GM12878 (cell line): ENCODE data around the gene TRIP6. TPM values are rescaled to one million over a fixed set of nuclear protein-coding genes. Genes with fewer than 3 reads are reported as not detected.

Experiments
- ATAC-seq: fragments of 200-7000 bp; cut with Tn5 transposase; 3 replicates; pipeline ENCODE4 v1.9.1; 2020; ENCODE audit warnings: mild to moderate bottlenecking, moderate library complexity
- BruUV-seq: library from RNA; stranded (reverse); fragments of 400-500 nt; replicated peaks from 2 replicates; lab custom pipeline; 2021; lab: Mats Ljungman, UMichigan
- CTCF ChIA-PET: fragments of 300-600 bp; sonication (Branson Sonifier 250); formaldehyde crosslinking; extraction: SDS; loops from one replicate; lab custom pipeline; 2021; ENCODE audit warnings: inconsistent platforms; lab: Yijun Ruan, JAX
- POLR2A ChIA-PET: fragments of 350-600 bp; formaldehyde crosslinking; extraction: SDS; loops from one replicate; lab custom pipeline; 2021; ENCODE audit warnings: inconsistent platforms; lab: Charles Lee
- RAD21 ChIA-PET: fragments of 300-600 bp; sonication (Branson Sonifier 250); formaldehyde crosslinking; loops from one replicate; lab custom pipeline; 2023; ENCODE audit warnings: antibody characterized with exemption; ENCODE audit not compliant: unreplicated experiment; lab: Charles Lee
- SMC1A ChIA-PET: fragments of 300-600 bp; sonication (Branson Sonifier 250); formaldehyde crosslinking; loops from one replicate; lab custom pipeline; 2023; ENCODE audit not compliant: unreplicated experiment, uncharacterized antibody; lab: Charles Lee
- DNase-seq: peaks from one replicate; pipeline ENCODE4 v3.0.0-alpha.2; 2011; ENCODE audit warnings: low read depth, low spot score
- FAIRE-seq: peaks from 3 replicates; lab custom pipeline; 2011; peaks lifted over from hg19 to GRCh38; lab: Jason Lieb, UNC
- H2AFZ ChIP-seq: 2 replicates; pipeline ENCODE4 v1.6.0; 2011; ENCODE audit warnings: low read depth, low read length, control low read depth; ENCODE audit not compliant: control insufficient read depth
- H3K27ac ChIP-seq: 2 replicates; pipeline ENCODE4 v1.5.1; 2011; ENCODE audit warnings: control low read depth; ENCODE audit not compliant: control insufficient read depth, insufficient read depth
- H3K27me3 ChIP-seq, 2 experiments: replicated peaks in 1 of 2; 2 replicates each; pipeline versions ENCODE4 v1.6.0 to v1.6.1; 2011; ENCODE audit warnings: low read length in 1 of 2; ENCODE audit not compliant: control insufficient read depth in 2 of 2, insufficient read depth in 2 of 2
- H3K36me3 ChIP-seq, 2 experiments: 2 replicates each; pipeline ENCODE4 v1.5.1; 2011; ENCODE audit warnings: low read length in 1 of 2; ENCODE audit not compliant: control insufficient read depth in 2 of 2, insufficient read depth in 2 of 2
- H3K4me1 ChIP-seq: 2 replicates; pipeline ENCODE4 v1.6.1; 2011; ENCODE audit warnings: mild to moderate bottlenecking, low read length, moderate library complexity, mixed read lengths; ENCODE audit not compliant: control insufficient read depth, insufficient read depth
- H3K4me2 ChIP-seq: 2 replicates; pipeline ENCODE4 v1.6.0; 2011; ENCODE audit warnings: control low read depth; ENCODE audit not compliant: control insufficient read depth, insufficient read depth
- H3K4me3 ChIP-seq: fragments of 200-600 bp; sonication (generic); 2 replicates; pipeline ENCODE4 v1.5.1; 2016
- H3K79me2 ChIP-seq: 2 replicates; pipeline ENCODE4 v1.6.0; 2011; ENCODE audit warnings: low read length; ENCODE audit not compliant: control insufficient read depth, insufficient read depth
- H3K9ac ChIP-seq: 2 replicates; pipeline ENCODE4 v1.8.0; 2011; ENCODE audit warnings: low read length, control low read depth, mixed read lengths; ENCODE audit not compliant: control insufficient read depth, insufficient read depth
- H3K9me3 ChIP-seq: replicated peaks from 3 replicates; pipeline ENCODE4 v1.5.1; 2011; ENCODE audit warnings: mild to moderate bottlenecking, low read length; ENCODE audit not compliant: control insufficient read depth, insufficient read depth
- H4K20me1 ChIP-seq: 2 replicates; pipeline ENCODE4 v1.6.0; 2011; ENCODE audit not compliant: control insufficient read depth, insufficient read depth
- CREB1 ChIP-seq: IDR thresholded peaks from 2 replicates; pipeline ENCODE4 v1.6.1; 2012; ENCODE audit warnings: low read depth, mild to moderate bottlenecking, inconsistent platforms
- HCFC1 ChIP-seq: fragments of 150-350 bp; IDR thresholded peaks from 2 replicates; pipeline ENCODE4 v1.6.1; 2014; ENCODE audit warnings: low read length
- JUNB ChIP-seq: IDR thresholded peaks from 2 replicates; pipeline ENCODE4 v1.6.1; 2016; ENCODE audit warnings: antibody characterized with exemption, mild to moderate bottlenecking
- MTA3 ChIP-seq: IDR thresholded peaks from 2 replicates; pipeline ENCODE4 v1.6.1; 2012; ENCODE audit warnings: low read length, inconsistent platforms, borderline replicate concordance
- NR2C1 ChIP-seq: fragments of 450-650 bp; IDR thresholded peaks from 2 replicates; pipeline ENCODE4 v1.6.1; 2017; ENCODE audit warnings: antibody characterized with exemption, mild to moderate bottlenecking, moderate library complexity
- POLR2A ChIP-seq: IDR thresholded peaks from 2 replicates; pipeline ENCODE4 v1.6.1; 2011; ENCODE audit warnings: low read depth, mild to moderate bottlenecking, low read length
- RAD51 ChIP-seq: fragments of 450-650 bp; IDR thresholded peaks from 2 replicates; pipeline ENCODE4 v1.6.1; 2016; ENCODE audit warnings: moderate library complexity, mild to moderate bottlenecking, inconsistent platforms
- SIX5 ChIP-seq: IDR thresholded peaks from 2 replicates; pipeline ENCODE4 v1.6.1; 2011; ENCODE audit warnings: mild to moderate bottlenecking, low read depth, low read length, moderate library complexity; ENCODE audit not compliant: severe bottlenecking
- SPI1 ChIP-seq: IDR thresholded peaks from 2 replicates; pipeline ENCODE4 v1.6.1; 2011; ENCODE audit warnings: low read depth, mild to moderate bottlenecking, low read length, moderate library complexity, borderline replicate concordance; ENCODE audit not compliant: insufficient read depth
- ZNF217 ChIP-seq: fragments of 450-650 bp; IDR thresholded peaks from 2 replicates; pipeline ENCODE4 v1.6.1; 2017; ENCODE audit warnings: antibody characterized with exemption, mild to moderate bottlenecking
- ZNF622 ChIP-seq: fragments of 450-650 bp; IDR thresholded peaks from 2 replicates; pipeline ENCODE4 v1.6.1; 2017; ENCODE audit warnings: mild to moderate bottlenecking, inconsistent platforms
- WGBS: methylation state at CpG from one replicate; pipeline ENCODE4 v1.1.6; 2016; ENCODE audit warnings: low lambda C conversion rate; ENCODE audit not compliant: insufficient replicate concordance, insufficient coverage; ENCODE audit errors: missing lambda C conversion rate; 5-methylcytosine and 5-hydroxymethylcytosine counted together
- in situ Hi-C: fragments of 300-500 bp; cut with MboI; formaldehyde crosslinking; loops from 9 replicates; pipeline ENCODE4 v1.14.3; 2018; ENCODE audit warnings: mixed read lengths
- intact Hi-C: fragments of 100-400 bp; cut with micrococcal nuclease; formaldehyde crosslinking; loops from one replicate; pipeline ENCODE4 v1.14.2; 2022; ENCODE audit not compliant: unreplicated experiment
- polyA plus RNA-seq, 11 experiments: library from polyadenylated mRNA; depleted of rRNA in 4 of 11; unstranded in 6 of 11; stranded (reverse) in 5 of 11; fragments of >200 nt; fragmentation: Nextera tagmentation in 4 of 11; fragmentation: Illumina TruSeq in 1 of 11; extraction: Ambion mirVana in 4 of 11; extraction: Trizol in 1 of 11; gene quantifications; 1 replicate in 1 of 11; 2 replicates in 10 of 11; pipeline versions ENCODE4 v1.2.1 to v1.2.3, GENCODE V29; 2011 to 2016; ENCODE audit warnings: inconsistent platforms in 2 of 11, missing spikeins in 2 of 11, low read depth in 1 of 11
- total RNA-seq, 4 experiments: library from RNA; depleted of rRNA in 3 of 4; stranded (reverse); fragments of >200 nt in 3 of 4; fragmentation: Illumina TruSeq in 1 of 4; extraction: Trizol in 1 of 4; gene quantifications; 2 replicates each; pipeline versions ENCODE4 v1.2.1 to v1.2.3, GENCODE V29; 2013 to 2021
- TF ChIP-seq, protein P1 (sequence below): fragments of 450-650 bp; IDR thresholded peaks from 2 replicates; pipeline ENCODE4 v1.6.1; 2017; ENCODE audit warnings: antibody characterized with exemption, mild to moderate bottlenecking, moderate library complexity
- TF ChIP-seq, protein P2 (sequence below): IDR thresholded peaks from 2 replicates; pipeline ENCODE4 v1.6.1; 2011; ENCODE audit warnings: low read depth, low read length, improper control_type of control experiment, borderline replicate concordance
- TF ChIP-seq, protein P3 (sequence below): fragments of 450-650 bp; IDR thresholded peaks from 2 replicates; pipeline ENCODE4 v1.6.1; 2018; ENCODE audit warnings: mild to moderate bottlenecking, low read depth, moderate library complexity; ENCODE audit not compliant: partially characterized antibody
- TF ChIP-seq, protein P4 (sequence below): IDR thresholded peaks from 2 replicates; pipeline ENCODE4 v1.6.1; 2011; ENCODE audit warnings: low read depth, mild to moderate bottlenecking, low read length, moderate library complexity, borderline replicate concordance; ENCODE audit errors: extremely low read depth
- TF ChIP-seq, protein P5 (sequence below): IDR thresholded peaks from 2 replicates; pipeline ENCODE4 v1.6.1; 2012; ENCODE audit warnings: low read length, inconsistent platforms

The TRIP6 gene
- total and polyA plus RNA-seq, 10 of the 15 experiments (the other 5 are each of a cell fraction or from before 2014, with no cell fraction given), result 2.5 to 47.4 (median 25.5) TPM

DNA sequence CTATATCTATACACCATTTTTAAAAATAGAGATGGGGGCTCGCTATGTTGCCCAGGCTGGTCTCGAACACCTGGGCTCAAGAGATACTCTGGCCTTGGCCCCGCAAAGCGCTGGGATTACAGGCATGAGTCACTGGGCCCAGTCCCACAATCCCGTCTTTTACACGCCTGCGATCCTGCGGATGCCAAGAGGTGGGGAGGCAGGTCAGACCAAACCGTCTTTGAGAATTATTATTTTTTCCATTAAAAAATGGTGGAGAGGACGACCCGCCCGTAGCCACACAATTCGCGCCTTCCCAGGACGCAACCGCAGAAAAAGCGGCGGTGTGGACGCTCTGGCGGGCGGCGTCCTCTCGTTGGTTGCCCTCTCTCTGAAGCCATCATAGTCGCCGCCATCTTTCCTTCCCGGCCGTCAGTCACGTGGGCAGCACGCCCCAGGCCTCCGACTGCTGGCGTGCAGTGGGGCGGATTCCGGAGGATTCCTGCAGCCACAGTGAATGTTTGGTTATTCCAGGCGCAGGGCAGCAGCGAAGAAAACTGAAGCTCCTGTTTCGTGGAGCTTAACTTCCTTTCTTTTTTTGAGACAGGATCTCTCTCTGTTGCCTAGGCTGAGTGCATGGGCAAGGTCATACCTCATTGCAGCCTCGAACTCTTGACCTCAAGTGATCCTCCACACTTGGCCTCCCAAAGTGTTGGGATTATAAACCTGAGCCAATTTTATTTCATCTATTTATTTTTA lies 29.9 kb upstream of the TRIP6 start:
- H3K4me1 ChIP-seq, result no peaks in the 10 kb centered on the region; the same call in 1 of the 2 replicates
- CTCF ChIA-PET, result no interaction called here
- H2AFZ ChIP-seq, result peak overlapping the region; percentile 100
- SMC1A ChIA-PET, result no interaction called here
- no peak overlapping the region for H3K27ac ChIP-seq
- RAD21 ChIA-PET, result no interaction called here
- no TSS peak for BruUV-seq
- DNase-seq, result peak; percentile 31
- H3K9ac ChIP-seq, result no peak overlapping the region; the same call in 1 of the 2 replicates
- in situ Hi-C loops, result no loop called here
- no peaks in the 10 kb centered on the region for H3K9me3 ChIP-seq
- WGBS, result 19% methylated on average over 37 of the region's 37 CpGs
- peak overlapping the region; percentile 98 for H3K4me2 ChIP-seq
- POLR2A ChIA-PET, result no interaction called here
- no peaks in the 10 kb centered on the region for H4K20me1 ChIP-seq
- peak; percentile 59 for FAIRE-seq
- H3K27me3 ChIP-seq, result no peaks in the 10 kb centered on the region
- no peaks in the 10 kb centered on the region for H3K36me3 ChIP-seq
- peak; percentile 97 for ATAC-seq
- 0 out of 2 replicates have a peak overlapping the region, but pooled peaks have one; percentile 5 for H3K4me3 ChIP-seq
- no peaks in the 10 kb centered on the region for H3K79me2 ChIP-seq
- intact Hi-C loops, result loop anchor here (5.0 kb wide), 1 partner anchor 35 kb away; no protein-coding TSS in a partner anchor
- TF ChIP-seq, protein P1, sequence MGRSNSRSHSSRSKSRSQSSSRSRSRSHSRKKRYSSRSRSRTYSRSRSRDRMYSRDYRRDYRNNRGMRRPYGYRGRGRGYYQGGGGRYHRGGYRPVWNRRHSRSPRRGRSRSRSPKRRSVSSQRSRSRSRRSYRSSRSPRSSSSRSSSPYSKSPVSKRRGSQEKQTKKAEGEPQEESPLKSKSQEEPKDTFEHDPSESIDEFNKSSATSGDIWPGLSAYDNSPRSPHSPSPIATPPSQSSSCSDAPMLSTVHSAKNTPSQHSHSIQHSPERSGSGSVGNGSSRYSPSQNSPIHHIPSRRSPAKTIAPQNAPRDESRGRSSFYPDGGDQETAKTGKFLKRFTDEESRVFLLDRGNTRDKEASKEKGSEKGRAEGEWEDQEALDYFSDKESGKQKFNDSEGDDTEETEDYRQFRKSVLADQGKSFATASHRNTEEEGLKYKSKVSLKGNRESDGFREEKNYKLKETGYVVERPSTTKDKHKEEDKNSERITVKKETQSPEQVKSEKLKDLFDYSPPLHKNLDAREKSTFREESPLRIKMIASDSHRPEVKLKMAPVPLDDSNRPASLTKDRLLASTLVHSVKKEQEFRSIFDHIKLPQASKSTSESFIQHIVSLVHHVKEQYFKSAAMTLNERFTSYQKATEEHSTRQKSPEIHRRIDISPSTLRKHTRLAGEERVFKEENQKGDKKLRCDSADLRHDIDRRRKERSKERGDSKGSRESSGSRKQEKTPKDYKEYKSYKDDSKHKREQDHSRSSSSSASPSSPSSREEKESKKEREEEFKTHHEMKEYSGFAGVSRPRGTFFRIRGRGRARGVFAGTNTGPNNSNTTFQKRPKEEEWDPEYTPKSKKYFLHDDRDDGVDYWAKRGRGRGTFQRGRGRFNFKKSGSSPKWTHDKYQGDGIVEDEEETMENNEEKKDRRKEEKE, result no peak
- TF ChIP-seq MTA3 (no peak), POLR2A (peak; percentile 47; the same call in 1 of the 2 replicates), SPI1 (no peak), ZNF217 (no peak), RAD51 (peak; percentile 90), ZNF622 (no peak), JUNB (no peak), NR2C1 (no peak), CREB1 (peak; percentile 54; the same call in 1 of the 2 replicates), HCFC1 (peak; percentile 71), SIX5 (peak; percentile 69)
- TF ChIP-seq, protein P2, sequence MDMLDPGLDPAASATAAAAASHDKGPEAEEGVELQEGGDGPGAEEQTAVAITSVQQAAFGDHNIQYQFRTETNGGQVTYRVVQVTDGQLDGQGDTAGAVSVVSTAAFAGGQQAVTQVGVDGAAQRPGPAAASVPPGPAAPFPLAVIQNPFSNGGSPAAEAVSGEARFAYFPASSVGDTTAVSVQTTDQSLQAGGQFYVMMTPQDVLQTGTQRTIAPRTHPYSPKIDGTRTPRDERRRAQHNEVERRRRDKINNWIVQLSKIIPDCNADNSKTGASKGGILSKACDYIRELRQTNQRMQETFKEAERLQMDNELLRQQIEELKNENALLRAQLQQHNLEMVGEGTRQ, result peak; percentile 71
- TF ChIP-seq, protein P3, sequence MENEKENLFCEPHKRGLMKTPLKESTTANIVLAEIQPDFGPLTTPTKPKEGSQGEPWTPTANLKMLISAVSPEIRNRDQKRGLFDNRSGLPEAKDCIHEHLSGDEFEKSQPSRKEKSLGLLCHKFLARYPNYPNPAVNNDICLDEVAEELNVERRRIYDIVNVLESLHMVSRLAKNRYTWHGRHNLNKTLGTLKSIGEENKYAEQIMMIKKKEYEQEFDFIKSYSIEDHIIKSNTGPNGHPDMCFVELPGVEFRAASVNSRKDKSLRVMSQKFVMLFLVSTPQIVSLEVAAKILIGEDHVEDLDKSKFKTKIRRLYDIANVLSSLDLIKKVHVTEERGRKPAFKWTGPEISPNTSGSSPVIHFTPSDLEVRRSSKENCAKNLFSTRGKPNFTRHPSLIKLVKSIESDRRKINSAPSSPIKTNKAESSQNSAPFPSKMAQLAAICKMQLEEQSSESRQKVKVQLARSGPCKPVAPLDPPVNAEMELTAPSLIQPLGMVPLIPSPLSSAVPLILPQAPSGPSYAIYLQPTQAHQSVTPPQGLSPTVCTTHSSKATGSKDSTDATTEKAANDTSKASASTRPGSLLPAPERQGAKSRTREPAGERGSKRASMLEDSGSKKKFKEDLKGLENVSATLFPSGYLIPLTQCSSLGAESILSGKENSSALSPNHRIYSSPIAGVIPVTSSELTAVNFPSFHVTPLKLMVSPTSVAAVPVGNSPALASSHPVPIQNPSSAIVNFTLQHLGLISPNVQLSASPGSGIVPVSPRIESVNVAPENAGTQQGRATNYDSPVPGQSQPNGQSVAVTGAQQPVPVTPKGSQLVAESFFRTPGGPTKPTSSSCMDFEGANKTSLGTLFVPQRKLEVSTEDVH, result no peak
- TF ChIP-seq, protein P4, sequence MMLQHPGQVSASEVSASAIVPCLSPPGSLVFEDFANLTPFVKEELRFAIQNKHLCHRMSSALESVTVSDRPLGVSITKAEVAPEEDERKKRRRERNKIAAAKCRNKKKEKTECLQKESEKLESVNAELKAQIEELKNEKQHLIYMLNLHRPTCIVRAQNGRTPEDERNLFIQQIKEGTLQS, result peak; percentile 53; the same call in 1 of the 2 replicates
- TF ChIP-seq, protein P5, sequence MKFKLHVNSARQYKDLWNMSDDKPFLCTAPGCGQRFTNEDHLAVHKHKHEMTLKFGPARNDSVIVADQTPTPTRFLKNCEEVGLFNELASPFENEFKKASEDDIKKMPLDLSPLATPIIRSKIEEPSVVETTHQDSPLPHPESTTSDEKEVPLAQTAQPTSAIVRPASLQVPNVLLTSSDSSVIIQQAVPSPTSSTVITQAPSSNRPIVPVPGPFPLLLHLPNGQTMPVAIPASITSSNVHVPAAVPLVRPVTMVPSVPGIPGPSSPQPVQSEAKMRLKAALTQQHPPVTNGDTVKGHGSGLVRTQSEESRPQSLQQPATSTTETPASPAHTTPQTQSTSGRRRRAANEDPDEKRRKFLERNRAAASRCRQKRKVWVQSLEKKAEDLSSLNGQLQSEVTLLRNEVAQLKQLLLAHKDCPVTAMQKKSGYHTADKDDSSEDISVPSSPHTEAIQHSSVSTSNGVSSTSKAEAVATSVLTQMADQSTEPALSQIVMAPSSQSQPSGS, result no peak
